ENCODE data around the gene ACACA.
"Not testable (repeated sequence)": the region's sequence is repeated elsewhere in the genome, so short reads cannot be mapped to it uniquely, and the experiment has no call there.

Gene ACACA

DNA sequence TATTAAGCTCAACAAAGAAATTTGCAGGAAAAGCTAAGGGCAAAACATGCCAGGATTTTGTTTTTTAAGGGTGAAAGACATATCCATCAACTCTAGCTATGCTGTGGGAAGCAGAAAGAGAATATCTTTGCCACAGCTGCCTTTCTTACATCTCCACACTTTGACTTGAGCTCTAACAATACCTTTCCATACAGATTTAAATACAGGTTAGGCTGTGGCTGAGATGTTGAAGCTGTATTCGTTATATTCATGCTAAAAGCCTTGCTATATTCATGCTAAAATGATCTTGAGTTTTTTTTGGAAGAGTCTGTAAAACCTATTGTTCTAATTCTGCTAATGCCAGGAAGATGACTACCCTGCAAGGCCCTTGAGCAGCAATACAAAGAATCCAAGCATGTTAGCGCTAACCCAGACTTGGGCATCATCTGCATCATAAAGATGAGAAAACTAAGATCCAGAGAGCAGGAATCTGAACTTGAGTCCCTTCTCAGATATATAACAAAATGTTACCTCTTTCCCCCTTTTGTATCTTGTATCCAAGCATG, 235.7 kb downstream of the ACACA start:
- ATAC-seq: no peak
- no peak for DNase-seq

DNA sequence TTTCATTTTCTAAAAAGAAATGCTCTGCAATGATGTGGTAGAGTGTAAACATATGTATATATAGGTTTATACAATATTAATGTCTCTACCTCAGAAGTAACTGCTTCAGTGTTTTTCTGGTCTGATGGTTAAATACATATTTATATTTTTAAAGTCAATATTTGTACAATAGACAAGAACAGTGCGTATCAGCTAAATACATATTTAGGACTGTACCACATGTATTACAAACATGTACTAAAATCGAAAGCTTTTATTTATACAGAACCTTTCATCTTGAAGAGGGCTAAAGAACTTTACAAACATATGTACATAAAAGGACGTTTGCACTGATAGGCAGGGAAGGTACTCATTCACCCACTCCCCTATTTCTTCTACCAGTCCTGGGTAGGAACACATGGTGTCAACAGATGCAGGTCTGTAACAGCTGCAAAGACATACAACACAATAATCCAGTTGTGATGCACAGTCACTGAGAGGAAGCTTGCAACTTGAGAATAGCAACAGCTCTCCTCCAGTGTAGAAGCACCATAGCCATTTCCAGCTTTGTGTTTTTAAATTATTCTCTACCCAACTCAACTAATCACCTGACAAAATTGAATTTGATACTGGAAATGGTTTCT, 237.8 kb downstream of the ACACA start:
- ATAC-seq: no peak
- no peak for DNase-seq

DNA sequence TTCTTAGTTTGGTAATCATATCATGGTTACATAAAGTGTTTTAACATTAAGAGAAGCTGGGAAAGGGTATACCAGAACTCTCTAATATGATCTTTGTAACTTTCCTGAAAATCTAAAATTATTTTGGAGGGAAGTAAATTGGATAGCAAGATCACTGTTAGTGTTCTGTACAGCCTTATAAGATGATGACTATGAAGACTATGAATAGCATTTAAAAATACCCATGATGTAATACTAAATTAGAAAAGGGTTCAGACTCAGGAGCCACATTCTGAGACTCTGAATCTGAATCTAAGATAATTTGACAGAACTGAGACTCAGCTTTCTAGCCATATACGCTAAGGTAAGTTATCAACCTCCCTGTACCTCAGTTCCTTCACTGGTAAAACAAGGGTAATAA, 238.9 kb downstream of the ACACA start:
- no peak for ATAC-seq
- no peak for DNase-seq

DNA sequence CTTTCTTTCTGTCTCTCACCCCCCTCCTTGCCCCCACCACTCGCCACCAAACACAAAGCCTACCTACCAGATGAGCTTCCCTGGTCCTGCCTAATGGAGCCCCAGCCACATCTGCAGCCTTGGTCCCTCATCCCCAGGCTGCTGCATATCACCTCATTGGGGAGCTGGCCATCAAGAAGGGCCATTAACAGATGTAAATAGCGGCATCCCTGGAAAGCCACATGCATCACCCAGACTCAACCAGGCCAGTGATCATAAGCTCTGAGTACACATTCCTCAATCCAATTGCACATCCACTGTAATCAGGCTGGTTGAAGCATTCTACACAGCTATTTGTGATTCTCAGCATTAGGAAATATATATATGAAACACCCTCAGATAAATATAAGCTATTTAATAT, 242.6 kb downstream of the ACACA start:
- no peak for DNase-seq

DNA sequence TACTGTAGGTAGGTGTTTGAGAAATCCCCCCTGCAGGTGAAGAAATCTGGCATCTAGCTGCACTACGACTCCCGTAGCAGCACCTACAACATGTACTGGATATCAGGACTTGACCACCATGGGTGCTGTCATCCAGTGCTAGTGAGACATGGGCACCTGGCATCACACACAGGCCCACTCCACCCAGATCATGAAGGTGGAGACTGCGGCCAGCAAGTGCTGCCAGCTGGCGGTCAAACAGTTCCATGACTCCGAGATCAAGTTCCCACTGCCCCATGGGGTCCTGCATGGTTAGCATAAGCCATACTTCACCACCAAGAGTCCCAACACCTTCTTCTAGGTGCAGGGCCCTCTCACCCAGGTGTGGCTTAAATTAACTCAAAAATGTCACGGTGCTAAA, 243.8 kb downstream of the ACACA start:
- DNase-seq: no peak
- ATAC-seq: no peak

More for the DNA sequence above, 242.6 kb downstream of the ACACA start:
- ATAC-seq: no peak

DNA sequence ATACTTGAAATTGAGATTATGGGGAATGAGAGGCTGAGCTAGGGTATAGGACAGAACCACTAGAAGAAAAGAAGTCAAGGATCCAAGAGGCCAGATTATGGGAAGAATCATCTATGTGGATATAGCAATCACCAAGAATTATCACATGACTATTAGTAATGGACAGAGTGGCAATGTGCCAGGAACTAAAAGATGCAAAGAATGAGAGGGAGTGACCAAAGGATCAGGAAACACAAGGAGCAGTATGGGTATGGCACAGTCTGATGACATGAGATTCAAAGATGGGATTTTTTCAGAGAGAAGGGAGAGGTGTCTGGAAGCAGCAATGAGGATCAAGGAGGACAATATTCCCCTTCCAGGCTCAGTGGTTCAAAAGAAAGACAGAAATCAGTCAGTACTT, 245.7 kb downstream of the ACACA start:
- no peak for DNase-seq
- no peak for ATAC-seq

DNA sequence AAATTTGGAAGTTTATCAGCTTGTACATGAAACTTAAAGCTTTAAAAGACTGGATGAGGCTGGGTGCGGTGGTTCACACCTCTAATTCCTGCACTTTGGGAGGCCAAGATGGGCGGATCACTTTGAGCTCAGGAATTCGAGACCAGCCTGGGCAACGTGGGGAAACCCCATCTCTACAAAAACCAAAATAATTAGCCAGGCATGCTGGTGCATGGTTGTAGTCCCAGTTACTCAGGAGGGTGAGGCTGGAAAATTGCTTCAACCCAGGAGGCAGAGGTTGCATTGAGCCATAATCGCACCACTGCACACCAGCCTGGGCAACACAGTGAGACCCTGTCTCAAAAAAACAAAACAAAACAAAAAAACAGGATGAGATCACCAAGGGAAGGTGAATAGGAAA, 248.3 kb downstream of the ACACA start:
- DNase-seq (no peak), ATAC-seq (no peak)

DNA sequence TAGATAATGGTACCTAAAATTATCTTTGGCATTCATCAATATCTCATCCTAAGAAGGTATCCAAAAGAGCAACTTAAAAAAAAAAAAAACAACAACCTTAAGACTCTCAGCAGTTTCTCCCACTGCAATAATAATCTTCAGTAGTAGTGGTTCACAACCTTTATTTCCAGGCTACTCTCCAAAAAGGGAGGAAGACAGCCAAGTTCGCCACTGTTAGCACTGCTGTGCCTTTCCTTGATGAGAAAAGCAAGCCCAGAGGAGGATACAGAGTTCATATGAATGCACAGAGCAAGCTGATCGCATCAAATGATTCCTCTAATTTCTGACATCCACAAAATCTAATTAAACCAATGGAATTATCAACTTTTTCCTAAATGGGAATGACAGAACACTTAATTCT, 258.5 kb downstream of the ACACA start:
- no peak for DNase-seq
- no peak for ATAC-seq

DNA sequence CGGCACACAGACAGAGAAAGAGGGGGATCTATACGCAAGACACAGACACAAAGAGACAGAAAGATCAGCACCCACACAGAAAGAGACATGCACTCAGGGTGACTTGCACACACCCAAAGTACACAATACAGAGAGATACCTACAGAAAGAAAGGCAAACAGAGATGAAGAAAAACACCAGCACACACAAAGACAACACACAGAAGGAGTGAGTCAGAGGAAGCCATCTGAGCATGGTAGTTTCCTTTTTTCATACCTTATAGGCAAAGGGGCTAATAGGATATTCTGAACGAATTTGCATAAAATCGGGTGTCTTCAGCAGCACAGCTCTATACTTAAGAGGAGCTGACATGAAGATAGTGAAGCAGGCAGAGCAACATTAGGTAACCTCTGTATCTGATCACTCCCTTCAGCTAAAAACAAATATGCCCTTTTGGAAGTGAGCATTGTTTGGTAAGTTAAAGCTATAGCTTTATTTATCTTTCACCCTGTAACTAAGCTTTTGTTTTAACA, 259.3 kb downstream of the ACACA start:
- ATAC-seq: peak; percentile 36
- DNase-seq: no peak

DNA sequence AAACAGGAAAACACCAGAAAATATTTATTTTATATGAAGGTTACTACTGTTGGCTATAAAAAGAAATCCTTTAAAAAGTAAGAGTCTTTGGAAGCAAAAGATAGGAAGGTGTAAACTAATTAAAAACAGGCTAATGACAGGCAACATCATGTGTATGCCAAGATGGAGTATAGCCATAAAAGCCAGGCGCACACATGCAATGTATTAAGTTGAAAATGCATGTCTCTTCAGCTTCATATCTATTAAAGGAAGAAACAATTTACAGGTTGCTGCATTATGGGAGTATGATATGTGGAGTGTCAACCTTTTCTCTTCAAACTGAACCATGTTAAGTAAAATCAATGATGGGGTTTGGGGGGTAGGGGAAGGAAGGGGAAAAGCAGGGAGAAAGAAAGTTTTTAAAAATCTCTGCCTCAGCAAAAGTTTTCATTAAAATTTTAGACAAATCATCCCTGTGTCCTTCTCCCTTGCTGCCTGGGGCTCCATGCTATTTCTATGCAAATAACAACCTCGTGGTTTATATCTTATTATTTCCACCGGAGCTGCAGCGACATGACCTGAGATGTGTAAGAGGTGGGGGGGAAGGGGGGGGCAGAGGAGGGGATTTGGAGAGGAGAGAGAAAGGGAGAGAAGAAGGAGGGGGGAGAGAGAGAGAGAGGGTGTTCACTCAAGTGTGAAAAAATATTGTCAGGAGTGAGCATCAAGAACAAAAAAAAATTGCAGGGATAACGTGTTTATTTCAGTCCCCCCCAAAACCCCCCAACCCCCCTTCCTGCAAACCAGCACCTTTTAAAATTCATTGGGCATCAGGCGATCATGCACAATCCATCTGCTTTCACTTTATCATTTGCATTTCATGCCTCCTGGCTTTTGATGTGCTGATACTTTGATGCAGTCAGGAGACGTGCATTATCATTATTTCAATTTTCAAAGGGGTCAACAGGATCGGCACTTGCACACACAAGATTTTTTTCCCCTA, 260.3 kb downstream of the ACACA start:
- no peak for ATAC-seq
- DNase-seq: no peak

DNA sequence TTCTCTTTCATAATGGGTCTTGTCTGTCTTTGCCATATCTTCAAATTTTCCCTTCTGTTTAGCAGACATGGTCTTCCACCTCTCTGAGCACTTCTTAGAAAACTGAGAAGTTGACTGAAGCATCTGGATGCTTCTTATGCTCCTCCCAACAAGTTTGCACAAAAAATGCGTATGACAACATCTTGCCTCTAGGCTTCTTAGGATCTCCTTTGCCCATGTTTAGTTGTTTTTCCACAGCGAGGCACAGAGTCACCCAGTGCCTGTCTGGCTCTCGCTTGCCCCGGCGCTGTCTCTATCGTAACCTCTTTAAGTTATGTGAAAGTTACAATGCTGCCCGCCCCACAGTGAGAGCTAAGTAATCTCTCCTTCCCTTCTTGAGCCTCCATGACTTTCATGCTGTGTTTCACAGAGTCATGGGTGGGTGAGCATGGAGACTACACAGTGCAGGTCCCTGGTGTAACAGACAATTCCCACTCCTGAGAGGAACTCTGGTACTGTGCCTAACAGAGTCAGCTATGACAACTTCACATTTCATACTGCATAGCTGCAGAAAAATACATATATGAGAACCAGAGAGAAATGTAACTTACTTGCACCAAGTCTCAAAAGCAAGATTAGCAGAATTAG, 262.4 kb downstream of the ACACA start:
- ATAC-seq: no peak

DNA sequence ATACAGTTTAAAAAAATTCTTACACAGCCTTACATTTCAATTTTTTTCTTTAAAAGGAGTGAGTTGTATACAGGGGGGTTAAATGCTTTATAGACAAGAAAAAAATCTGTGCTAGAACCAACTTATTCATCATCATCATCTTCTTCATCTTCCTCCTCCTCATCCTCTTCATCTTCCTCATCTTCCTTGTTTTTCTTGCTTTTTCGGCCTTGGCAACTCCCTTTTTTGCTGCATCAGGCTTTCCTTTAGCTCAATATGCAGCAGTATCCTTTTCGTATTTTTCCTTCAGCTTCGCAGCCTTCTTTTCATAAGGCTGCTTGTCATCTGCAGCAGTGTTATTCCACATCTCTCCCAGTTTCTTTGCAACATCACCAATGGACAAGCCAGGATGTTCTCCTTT, 263.1 kb downstream of the ACACA start:
- not testable (repeated sequence) for DNase-seq, ATAC-seq

More for the DNA sequence above, 262.4 kb downstream of the ACACA start:
- DNase-seq: no peak

DNA sequence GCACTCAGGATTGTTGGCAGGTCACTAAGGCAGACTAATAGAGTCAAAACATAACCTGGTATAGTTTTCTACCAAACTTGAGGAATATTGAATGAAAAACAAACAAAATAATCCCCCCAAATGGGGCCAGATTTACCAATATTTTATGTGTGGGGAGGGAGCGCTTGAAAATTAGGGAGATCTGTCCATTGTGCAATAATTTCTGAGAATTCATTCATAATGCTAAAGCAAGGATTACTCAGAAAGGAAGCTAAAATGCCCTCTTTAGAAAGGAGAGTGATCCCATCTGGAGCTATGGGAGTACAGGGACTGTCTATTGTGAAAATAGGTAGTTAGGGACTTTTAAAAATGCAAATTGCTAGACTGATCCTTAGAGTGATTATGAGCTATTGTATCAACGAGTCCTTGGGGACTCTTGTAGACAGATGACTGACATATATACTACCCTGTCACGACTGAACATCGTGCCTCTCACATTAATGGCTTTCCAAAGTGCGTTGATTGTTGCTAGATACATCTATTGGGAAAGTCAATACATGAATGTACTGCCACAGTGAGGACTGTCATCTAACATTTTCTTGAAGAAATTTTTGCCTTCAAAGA, 264.2 kb downstream of the ACACA start:
- DNase-seq (no peak), ATAC-seq (no peak)

DNA sequence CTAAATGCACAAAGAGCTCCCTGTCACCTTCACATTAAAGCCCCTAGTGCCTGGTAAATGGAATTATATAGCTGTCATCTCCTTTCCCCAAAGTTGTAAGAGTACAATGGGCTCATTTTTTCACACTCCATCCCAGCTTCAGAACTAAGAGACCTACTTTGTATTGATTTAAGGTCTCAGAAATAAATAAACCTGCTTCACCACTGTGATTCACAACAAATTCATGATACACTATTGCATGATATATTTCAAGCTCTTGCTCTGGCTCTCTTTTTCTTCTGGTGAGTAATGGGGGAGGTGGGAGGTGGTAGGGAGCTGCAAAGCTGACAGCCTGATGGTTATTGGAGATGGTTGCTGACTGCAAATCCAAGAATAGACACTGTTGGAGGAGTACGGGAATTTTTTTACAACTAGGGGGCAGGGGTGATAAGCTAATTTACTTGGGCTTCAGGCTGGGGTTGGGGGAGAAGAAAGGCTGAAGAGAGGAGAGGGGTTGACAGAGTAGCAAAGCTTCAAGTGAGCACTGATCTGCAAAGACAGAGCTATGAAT, 268.0 kb downstream of the ACACA start:
- DNase-seq (no peak), ATAC-seq (no peak)

DNA sequence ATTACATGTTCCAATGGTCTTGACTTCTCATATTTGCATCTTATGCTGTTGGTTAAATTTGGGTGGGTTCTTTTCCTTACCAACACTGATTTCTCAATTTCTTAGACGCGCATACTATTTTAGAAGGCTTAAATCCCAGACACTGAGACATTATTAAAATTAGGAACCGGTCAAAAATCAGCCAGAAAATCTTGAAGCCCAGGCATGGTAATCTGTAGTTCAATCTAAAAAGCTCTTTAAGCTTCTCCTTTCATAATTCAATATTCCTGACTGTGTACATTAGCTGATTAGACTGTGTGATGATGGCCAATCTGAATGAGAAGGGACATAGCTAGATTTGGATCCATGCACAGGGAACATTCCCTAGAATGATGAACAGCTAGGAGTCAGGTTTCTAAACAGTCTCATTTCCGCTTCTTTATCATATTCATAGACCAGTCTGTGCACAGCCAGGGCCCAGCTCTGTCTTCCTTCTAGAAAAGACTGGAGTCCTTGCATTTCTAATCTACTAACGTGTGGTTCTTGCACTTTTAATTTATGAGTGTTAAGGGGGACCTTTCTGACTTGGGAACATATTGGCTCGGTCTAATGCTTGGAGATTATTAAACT, 268.6 kb downstream of the ACACA start:
- no peak for ATAC-seq
- DNase-seq: no peak

DNA sequence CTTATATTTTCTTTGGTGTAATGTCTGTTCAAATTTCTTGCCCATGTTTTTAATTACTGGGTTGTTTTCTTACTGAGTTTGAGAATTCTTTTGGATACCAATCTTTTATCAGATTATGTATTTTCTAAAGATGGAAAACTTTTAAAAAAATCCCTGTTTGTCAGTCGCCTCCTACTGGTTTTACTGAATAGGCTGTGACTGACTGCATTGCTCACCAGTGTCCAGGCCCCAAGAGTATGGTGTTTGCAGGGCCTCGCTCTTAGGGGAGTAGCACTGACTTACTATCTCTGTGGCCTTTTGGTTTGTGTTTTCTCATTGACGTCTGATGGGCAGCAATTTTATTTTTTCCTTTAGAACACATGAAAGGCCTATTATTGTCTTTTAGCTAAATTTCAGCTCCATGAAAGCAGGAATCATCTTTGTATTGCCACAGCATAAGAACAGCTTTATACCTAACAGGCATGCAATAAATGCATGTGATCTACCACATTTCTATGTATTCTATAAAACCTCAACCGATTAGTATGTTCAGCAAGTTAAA, 269.5 kb downstream of the ACACA start:
- no peak for ATAC-seq

DNA sequence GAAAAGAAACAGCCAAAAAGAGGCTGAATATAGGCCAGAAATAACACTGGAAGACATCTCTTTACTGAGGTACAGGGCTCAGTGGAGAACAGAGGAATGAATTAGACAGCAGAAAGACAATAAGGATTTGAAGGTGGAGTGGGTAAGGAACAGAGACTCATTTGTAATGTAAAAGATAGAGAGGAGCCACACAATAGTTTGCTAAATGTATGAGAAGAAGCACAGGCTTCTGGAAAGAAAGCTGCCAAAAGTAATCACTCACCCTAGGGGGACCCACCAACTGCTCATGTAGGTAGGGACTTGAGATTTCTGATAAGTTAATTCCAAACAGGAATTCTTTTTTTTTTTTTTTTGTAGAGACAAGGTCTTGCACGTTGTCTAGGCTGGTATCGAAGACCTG, 271.1 kb downstream of the ACACA start:
- DNase-seq (no peak), ATAC-seq (no peak)

More for the DNA sequence above, 269.5 kb downstream of the ACACA start:
- DNase-seq: no peak

DNA sequence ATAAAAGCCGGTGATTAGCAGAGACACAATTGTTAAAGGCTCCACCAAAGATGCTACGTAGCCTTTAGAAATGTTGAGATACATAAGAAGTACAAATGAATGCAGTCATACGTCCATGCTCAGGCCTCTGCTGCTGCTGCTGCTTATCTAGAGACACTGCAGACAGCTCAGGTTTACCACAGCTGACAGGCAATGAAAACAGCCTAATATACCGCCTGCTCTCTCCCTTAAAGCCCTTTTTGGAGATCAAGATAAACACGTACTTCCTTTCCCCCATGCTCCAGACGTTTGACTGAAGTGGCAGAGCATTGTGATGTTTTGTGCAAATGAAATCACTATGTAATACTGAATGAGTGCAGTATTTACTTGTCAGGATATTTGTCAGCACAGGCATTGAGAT, 272.6 kb downstream of the ACACA start:
- ATAC-seq (no peak), DNase-seq (no peak)

DNA sequence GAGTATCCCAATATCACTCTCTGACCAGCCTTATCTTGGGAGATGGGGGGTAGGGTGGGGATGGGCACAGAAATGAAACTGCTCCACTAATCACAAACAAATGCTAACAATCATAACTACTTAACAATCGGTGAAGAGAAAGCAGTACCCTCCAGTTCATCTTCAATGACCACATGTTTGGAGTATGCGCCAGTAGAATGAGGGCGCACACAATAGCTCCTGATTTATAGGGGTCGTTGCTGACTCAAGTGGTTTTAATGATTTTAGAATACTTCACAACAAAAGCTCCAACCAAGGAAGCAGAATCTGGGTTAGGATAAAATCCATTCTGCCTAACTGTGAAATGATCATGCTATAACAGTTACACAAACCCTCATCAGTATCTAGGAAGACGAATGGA, 273.5 kb downstream of the ACACA start:
- no peak for ATAC-seq

DNA sequence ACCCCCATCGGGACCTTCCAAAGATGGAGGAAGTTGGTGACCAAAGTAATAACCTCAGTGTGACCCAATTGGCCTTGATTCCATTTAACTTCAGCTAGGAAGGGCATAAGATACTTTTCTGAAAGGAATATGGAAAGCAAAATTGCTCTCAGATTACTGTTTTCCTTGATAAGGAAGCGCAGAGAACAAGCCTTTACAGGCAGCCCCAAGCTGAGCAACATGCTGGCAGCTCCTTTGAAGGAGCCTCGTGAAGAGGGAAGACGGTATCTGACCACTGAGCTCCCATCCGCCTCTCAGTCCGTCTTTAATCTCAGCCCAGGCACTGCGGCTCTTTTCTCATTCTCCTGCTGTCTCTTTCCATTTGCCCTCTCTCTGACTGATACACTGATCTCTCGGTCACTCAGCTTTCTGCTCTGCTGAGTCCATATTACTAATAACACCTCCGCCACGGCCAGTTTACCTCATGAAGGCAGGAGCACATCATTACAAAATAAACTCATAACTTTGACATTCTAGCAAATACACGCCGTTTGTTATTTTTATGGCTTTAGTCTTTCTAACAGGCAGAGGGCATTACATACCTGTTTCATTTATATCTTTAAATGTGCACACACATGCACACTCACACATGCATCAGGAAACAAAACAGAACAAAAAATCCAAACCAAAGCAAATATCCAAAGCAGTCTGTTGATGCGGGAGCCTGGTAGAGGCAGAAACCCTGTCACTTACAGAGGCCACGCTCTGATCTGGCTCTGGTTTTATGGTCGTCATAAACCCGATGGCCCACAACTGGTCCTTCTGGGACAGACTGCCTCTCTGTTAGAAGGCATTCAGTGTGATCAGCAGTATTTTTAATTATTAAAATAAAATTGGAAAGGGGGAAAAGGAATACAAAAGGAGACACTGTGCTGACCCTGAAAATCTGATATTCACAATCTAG, 274.7 kb downstream of the ACACA start:
- DNase-seq (no peak), ATAC-seq (no peak)

More for the DNA sequence above, 273.5 kb downstream of the ACACA start:
- no peak for DNase-seq
